DMS114 treated with DMSO at 0.1 percent for 48 hours (cell line): ENCODE measurements around the gene UBAP1L.

Experiments
- DNase-seq: peaks from one replicate; lab custom pipeline; 2025; ENCODE audit not compliant: unreplicated experiment; lab: John Stamatoyannopoulos, UW

UBAP1L gene

GRCh38 chr15:65067645-65068402 lies 47.2 kb downstream of the UBAP1L start, which contains the start of gene RASL12:
RASL12 (minus strand) TSS chr15:65067991; CDS start chr15:65067835, 156 bp downstream.
- DNase-seq = no peak

DNA sequence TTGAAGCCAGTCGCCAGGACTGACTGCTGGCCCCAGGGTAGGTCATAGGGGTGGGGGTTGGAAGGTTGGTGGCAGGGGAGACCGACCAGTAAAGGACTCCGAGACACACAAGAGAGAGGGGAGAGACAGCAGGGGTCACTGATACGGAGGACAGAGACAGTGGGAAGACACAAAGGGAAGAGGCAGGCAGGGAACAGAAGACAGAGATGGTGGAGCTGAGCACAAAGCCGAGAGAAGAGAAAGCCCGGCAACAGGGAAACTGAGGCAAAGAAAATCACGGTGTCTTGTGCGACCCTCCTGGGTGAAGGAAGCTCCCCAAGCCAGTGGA lies 47.7 kb downstream of the UBAP1L start:
- DNase-seq = no peak

- DNase-seq = no peak
These were observed 48.2 kb downstream of the UBAP1L start for GRCh38 chr15:65066635-65067316.

- DNase-seq = no peak
These were observed 48.9 kb downstream of the UBAP1L start for GRCh38 chr15:65066001-65066634.

- DNase-seq = no peak
These were observed 52.3 kb downstream of the UBAP1L start for GRCh38 chr15:65062726-65063125.

- no peak for DNase-seq
These were observed 52.9 kb downstream of the UBAP1L start for GRCh38 chr15:65062061-65062460.

DNA sequence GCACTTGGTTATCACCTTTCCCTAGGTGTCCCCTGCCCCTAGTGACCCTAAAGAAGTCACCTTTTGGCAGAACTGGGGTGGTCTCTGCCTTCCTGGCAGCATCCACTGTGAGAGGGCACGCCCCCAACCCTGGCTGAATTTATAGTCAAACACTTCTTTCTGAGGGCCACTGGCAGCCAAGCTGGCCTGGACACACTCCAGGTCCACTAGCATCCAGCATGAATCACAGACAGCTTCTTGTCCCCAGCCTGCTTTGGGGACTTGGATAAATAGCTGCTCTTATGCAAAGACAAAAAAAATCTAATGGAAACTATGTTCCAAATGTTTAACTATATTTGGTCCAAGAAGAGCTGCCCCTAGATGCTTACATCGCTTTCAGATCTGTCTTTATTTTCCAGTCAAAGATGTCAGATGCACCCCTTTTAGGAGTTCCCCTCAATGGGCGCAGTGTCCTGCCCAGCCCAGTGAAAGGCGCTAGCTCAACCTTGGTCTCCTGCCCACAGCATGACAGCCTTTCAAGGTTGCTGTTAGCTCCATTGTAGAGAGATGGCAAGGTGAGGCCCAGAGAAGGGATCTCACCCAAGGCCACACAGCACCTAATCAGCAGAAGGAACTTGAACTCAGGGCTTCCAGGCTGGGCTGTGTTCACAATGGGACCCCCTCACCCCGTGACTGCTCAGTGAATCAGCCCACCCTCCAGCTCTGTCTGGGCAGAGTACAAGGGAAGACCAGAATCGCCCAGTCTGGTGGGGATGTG lies 54.2 kb downstream of the UBAP1L start:
- DNase-seq = no peak

GRCh38 chr15:65059931-65060596 lies 54.9 kb downstream of the UBAP1L start:
- no peak for DNase-seq

DNA sequence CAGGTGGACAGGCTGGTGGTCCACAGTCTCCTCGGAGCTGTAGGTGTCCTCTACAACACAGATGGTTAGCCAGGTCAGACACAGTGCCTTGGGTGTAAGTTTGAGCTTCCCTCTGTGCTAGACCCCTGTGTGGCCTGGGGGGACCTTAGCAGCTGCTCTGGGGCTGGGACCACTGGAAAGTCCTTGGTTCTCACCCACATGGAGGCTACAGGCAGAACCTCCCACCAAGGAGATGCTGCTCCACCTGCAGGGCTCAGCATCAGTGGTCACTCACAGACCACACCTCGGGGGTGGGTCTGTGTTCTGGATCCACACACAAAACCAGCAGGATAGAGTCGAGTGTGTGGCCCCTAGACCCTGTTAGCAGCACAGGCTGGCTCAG lies 55.6 kb downstream of the UBAP1L start:
- no peak for DNase-seq

DNA sequence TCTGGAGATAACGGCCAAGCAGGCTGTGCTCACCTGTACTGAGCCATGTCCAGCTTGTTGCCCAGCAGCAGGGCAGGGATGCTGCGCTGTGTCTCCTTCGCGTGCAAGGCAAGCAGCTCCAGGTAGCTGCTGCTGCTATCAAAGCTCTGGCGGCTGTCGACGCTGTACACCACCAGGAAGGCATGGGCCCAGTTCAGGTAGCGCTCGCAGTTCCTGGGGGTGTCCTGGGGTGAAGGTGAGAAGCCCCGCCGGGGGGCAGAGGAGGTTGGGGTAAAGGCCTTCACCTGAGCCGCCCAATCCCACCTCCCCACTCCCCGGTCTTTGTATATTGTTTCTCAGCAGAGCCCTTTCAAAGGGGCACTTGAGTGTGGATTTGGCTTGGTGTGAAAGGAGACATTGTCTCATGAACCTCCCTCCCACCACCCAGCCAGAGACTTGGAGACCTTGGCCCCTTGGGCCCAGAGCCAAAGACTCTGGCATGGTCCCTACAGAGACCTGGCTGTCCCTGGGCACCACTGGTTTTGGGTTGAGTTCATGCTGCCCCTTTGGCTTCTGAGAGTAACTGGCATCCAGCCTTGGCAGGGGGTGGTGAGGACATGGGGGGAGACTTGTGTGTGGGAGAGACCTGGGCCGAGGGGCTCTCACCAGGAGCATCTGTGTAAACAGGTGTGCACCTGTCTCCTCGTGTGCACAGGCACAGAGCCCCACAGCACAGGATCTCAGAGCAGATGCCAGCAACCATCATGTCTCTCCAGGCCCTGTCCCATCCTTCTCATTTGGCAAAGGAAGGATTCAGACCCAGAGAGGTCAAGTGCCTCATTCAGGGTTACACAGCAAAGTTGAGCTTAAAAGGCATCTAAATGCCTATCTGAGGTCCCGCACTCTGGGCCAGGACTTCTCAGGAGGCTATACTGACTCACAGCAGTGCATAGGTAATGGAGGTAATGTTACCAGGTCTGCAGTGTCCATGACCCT lies 56.3 kb downstream of the UBAP1L start:
- DNase-seq = no peak

GRCh38 chr15:65057549-65057940 lies 57.5 kb downstream of the UBAP1L start:
- no peak for DNase-seq

DNA sequence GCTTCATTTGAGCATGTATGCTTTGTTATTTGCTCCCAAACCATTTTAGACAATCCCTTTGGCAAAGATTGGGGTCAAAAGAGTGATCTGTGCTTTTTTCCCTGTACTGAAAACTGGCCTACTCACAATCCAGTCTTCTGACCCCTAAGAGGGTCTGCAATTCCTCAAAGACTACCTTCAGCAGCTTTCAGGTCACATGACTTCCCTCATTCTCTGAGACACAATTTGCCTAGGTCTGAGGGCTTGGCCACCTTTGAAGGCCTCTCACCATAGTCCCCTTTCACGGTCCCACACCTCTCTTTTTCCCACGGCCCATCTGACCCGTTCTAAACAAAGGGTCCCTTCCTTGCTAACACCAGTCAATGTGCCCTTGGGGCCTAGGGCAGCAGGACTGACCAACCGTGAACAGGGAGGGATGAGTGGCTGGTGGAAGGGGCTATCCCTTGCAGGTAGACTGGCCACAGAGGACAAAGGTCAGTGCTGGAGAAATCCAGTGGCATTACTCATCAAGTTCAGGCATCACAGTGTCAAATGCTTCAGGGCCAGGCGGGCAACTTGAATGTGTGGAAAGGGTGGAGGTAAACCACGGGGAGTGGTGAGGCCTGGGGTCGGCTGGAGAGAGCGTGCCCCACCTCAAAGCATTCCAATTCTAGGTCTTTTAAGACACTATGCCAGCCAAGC lies 58.0 kb downstream of the UBAP1L start:
- no peak for DNase-seq

DNA sequence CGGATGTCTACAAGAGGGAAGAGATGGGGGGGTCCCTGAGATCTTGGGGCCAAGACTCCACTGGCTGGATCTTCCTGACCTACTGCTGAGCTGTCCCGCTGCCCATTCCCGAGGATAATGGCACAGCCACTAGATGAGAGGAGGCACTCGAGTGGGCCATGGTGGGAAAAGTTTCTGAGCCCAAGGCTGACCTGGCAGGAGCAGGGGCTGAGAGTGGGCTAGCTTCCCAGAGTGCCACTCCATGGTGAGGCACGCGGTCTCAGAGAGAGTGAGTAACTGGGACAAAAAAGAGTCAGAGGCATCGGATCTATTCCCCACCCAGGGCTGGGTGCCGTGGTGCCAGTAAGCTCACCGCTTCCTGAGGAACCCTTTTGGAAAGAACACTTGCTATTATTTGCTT lies 58.9 kb downstream of the UBAP1L start:
- no peak for DNase-seq

- DNase-seq = no peak
These were observed 59.7 kb downstream of the UBAP1L start for GRCh38 chr15:65055201-65055870.

GRCh38 chr15:65054333-65055200 lies 60.4 kb downstream of the UBAP1L start:
- peak; percentile 37 for DNase-seq

GRCh38 chr15:65052956-65053355 lies 62.0 kb downstream of the UBAP1L start:
- no peak for DNase-seq

DNA sequence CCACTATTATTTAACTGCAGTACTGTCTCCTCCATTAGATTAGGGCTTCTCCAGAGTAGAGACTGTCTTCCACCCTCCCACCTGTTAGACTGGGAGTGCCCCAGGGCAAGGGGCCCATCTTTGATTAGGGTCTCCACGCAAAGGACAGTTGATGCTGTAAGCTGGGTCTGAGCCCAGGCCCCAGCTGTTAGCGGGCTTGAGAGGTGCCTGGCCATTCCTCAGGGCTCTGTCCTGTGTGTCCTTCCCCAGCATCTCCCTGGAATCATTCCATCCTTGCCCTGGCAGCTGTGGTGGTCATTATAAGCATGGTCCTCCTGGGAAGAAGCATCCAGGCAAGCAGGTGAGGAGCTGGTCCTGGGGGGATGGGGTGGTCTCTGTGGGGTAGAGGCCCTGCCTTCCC lies 63.7 kb downstream of the UBAP1L start:
- no peak for DNase-seq

GRCh38 chr15:65050270-65050669 lies 64.7 kb downstream of the UBAP1L start:
- DNase-seq = no peak
